Frontal cortex (tissue), 4 donors: Measurements from ENCODE around the gene CACNA2D3. TPM values are rescaled to one million over a fixed set of nuclear protein-coding genes. Genes with fewer than 3 reads are reported as not detected.
A peak's percentile ranks its signal among the peaks of the same experiment; 100 is the strongest.
"Not testable (repeated sequence)": the region's sequence is repeated elsewhere in the genome, so short reads cannot be mapped to it uniquely, and the experiment has no call there.

Source experiments
- DNase-seq, 2 donors: peaks; one replicate each; pipeline ENCODE4 v3.0.0; 2012; ENCODE audit warnings: low spot score in 2 of 2
- FAIRE-seq: peaks from 2 replicates; lab custom pipeline; 2012; peaks lifted over from hg19 to GRCh38; lab: Jason Lieb, UNC
- total RNA-seq: library from RNA; depleted of rRNA; stranded (reverse); fragments of >200 nt; gene quantifications from one replicate; pipeline ENCODE4 v1.2.3, GENCODE V29; 2014
- donor health status: control.
- donor health status: control.
- donor health status: control.

CACNA2D3 gene
- total RNA-seq, 1 donor from 2014 or later, result 30.6 TPM

DNA sequence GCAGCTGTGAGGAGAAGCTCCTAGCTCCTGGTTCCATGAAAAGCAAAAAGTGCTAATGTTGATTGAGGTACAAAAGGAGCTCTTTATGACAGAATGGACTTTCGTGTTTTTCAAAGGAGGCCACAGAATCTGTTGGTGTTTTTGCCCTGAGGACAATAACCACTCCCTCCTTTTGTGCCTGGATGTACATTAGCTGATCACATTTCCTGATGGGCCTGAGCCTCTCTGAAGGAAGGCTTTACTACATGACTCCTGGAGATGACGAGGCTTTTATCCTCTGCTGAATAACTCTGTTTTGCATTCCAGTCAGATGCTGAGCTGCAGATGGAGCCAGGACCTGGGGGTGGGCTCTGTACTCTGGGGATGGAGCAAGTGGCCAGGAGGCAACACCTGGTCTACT lies 301.9 kb downstream of the CACNA2D3 start:
- FAIRE-seq (no peak), DNase-seq (no peak)

DNA sequence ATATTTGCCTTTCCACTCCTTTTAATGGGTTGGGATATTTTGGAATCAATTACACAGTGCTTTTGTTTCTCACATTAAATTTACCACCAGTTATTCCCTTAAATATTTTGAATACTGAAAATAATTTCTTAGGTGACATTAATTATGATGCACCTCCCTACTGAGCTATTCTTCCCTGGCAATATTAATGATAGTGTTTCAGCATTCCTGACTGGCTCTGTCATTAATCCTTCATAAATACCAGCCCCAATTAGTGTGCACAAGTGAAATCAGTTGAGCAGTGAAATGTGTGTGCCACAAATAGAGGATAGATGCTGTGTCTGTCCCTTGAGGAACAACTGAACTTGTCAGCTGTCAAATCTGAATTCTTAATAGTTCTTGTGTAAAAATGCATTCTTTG lies 304.0 kb downstream of the CACNA2D3 start:
- DNase-seq (no peak), FAIRE-seq (no peak)

DNA sequence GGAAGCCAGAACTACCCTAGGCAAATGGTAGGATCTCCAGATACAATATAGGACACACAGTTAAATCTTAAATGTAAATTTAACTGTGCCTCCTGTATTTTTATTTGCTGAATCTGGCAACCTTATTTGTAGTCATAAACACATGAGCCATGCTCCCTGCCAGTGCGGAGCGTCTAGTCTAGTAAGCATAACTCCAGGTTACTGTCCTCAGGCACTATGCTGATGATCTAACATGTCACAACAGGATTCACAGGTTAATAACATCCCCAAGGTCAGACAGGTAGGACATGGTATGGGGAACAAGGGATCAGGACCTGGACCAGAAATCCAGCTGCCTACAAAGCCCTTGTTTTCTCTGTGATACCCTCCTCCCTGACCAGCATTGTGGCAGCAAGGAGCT lies 305.1 kb downstream of the CACNA2D3 start:
- FAIRE-seq, result no peak
- DNase-seq, result no peak

DNA sequence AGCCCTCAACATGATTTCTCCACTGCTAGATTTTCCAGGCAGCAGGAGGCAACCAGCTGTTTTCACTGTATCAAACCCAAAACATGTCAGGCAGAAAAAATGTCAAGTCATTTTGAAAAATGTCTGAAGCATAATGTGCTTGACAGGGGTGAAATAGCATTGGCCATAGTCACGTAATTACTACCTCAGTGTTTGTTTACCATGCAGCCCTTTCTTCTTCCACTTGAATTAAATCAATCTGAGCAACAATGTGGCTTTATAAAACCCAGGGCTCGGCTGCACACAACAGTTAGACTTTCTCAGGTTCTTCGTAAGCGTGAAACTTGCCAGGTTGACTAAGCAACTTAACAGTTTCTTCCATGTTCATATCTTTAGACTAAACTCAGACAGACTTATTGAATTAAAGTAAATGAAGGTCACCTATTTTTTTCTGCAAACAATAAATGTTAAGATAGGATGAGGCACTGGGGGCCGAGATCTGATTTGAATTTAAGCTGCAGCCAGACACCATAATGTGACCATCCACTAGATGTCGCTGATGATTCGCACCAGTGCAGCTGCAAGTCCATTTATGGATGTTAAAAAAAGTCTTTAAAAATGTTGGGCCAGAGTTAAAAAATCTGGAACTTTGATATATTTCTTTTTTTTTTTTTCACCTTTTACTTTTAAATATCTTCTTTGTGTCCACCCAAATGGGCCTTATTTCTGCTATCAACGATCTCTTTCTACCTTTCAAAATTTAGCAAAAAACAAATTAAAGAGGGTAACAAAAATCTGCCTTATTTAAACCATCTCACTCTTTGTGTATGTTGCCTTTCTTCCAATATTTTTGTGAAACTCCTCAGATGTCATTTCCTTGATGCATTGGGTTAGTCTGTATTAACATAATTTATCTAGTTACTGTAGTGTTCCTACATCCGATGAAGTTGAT lies 305.9 kb downstream of the CACNA2D3 start:
- DNase-seq, result peak; percentile 6 to 28
- FAIRE-seq, result peak; percentile 75

DNA sequence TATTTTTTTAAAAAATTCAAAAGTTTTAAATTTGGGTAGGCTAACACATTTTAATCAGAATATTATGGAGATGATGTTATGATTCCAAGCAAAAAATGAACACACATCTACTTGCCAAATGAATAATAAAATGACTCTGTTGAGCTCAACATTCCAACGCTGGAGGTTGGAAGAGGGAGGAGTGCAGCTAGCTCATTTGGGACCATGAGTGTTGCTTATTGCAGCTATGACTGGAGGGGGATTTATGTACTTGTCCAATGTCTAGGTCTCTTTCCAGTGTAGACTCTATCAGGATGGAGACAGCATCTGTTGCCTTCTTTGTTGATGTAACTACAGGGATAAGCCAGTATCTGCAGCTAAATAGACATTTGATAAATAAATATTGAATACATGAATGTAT lies 310.6 kb downstream of the CACNA2D3 start:
- no peak for FAIRE-seq
- DNase-seq, result no peak

DNA sequence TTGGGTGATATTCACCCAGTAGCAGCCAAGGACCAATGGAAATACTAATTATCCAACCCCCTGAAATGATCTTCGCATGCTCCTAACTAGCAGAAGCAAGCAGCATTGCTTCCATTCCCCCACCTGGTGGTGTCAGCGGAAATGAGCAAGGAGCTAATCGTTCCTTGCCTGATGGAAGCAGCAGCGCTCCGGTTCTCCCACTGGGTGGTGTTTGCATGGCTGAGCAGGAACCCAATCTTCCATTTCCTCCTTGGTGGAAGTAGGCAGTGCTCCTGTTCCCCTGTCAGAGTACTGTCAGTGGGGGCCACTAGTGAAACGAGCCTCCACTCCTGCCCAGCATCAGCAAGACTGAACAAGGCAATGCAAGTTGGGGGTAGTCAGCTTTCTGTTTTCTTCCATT lies 311.5 kb downstream of the CACNA2D3 start:
- DNase-seq (no peak), FAIRE-seq (no peak)

DNA sequence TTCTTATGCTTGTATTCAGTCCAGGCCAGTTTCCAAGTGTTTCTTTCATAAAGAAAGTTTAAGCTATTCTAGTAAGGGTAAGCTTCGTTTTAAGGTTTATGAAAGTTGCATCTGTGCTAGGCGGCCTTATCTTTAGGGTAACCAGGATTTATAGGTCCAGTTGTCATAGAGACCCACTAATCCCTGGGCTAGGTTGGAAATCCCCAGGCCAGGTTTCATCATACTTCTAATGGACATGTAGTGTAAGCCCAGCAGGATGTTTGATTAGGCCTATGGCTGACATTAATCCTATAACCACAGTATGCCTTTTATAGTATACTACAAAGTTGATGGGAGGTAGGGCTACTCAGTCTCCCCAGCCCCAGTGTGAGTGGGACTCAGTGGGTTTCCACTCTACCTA lies 312.4 kb downstream of the CACNA2D3 start:
- no peak for FAIRE-seq
- no peak for DNase-seq

DNA sequence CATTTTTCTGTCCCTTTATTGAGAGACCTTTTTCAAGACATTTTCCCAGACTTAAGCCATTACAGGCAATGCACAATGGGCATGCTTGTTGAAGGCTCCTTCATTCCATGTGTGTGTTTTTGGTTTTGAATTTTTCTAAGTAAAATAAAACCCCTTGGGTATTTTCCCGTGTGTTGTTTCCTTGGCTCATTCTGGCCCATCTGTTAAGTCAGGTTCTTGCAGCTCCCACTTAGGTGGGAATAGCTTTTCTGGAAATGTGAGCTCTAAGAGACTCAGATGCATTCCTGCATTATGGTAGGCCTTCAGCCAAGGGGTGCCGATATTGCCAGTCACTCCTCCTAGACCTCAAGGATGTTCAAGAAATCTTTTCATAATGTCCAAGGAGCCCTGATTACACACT lies 314.9 kb downstream of the CACNA2D3 start:
- FAIRE-seq (no peak), DNase-seq (no peak)

DNA sequence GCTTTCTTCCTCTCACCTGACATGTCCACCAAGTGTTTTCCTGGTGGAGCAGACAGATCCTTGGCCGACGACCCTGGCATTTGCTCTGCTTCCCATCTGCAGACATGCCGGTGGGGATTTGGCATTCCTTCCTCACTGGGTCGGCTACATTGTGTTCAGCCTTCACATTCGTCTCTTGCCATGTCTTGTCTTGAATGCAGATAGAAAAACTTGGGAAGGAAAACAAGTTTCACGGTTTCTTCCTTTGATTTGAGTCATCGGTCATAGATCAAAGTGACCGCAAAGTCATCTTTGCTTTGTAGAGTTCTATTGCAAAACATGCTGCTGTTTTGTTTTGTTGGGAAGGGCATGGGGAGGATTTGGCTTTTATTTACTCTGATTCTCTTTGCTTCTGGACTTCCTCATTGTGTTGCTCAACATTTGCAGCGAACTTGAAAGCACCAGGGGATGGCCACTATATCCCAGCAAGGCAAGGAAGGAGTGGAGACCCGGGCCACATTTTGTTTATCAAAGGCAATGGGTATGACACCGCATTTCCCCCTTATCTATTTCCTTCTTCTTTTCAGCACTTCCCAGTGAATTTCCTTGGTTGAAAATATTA lies 321.3 kb downstream of the CACNA2D3 start:
- DNase-seq, result no peak
- no peak for FAIRE-seq

DNA sequence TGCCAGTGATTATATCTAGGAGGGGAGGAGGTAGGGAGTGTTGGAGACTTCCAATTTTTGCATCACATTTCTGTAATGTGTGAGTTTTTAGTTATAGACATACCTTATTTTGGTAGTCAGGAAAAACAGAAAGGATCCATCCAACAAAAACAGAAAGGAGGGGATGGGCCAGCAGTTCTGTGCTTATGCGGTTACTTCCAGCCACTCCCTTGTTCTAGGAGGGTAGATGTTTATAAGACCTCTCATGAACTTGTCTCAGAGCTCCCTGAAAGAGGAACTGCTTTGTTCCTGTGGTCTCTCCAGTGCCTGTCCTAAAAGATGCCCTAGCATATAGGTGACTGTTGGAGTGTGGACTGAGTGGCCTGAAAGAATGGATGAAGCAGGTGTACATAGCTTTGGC lies 323.3 kb downstream of the CACNA2D3 start:
- FAIRE-seq, result no peak
- no peak for DNase-seq

DNA sequence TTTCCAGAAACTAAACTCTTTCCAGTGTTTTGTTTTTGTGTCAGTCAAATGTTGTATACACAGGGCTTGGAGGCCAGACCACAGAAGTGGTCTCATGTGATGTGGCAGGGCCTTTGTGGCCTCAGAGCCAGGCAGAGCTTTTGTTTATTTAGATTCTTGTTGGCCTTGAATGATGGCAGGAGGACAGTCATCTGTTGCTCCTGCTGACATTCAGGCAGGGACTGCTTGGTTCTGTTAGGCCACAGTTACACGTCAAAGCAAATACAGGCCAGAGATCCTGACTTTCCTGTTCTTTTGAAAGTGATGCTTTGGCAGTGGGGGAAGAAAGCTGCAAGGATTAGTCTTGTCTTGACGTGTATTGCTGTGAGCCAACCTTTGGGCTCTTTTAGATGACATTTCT lies 325.1 kb downstream of the CACNA2D3 start:
- FAIRE-seq, result no peak
- DNase-seq, result no peak

DNA sequence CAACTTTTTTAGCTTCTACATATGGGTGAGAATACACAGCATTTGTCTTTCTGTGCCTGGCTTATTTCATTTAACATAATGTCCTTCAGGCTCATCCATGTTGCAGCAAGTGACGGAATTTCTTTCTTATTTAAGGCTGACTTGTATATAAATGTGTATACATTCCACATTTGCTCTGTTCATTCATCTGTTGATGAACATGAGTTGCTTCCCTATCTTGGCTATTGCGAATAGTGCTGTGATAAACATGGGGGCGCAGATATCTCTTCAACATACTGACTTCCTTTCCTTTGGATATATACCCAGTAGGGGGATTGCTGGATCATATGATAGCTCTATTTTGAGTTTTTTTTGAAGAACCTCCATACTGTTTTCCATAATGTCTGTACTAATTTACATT lies 332.5 kb downstream of the CACNA2D3 start:
- DNase-seq, result no peak
- FAIRE-seq, result no peak

DNA sequence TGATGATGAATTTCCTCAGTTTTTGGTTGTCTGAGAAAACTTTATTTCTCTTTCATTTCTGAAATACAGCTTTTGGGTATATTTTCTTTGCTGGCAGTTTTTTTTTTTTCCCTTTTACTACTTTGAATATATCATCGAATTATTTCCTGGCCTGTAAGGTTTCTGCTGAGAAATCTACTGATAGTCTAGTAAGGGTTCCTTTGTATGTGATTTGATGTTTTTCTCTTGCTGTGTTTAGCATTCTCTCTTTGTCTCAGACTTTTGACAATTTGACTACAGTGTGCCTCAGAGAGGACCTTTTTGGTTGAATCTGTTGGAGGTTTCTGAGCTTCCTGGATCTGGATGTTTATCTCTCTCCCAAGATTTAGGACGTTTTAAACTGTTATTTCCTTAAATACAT lies 336.0 kb downstream of the CACNA2D3 start:
- DNase-seq (no peak), FAIRE-seq (no peak)

DNA sequence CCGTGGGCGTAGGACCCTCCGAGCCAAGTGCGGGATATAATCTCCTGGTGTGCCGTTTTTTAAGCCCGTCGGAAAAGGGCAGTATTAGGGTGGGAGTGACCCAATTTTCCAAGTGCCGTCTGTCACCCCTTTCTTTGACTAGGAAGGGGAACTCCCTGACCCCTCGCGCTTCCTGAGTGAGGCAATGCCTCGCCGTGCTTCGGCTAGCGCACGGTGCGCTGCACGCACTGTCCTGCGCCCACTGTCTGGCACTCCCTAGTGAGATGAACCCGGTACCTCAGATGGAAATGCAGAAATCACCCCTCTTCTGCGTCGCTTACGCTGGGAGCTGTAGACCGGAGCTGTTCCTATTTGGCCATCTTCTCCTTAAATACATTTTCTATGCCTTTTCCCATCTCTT lies 342.2 kb downstream of the CACNA2D3 start:
- not testable (repeated sequence) for FAIRE-seq, DNase-seq

DNA sequence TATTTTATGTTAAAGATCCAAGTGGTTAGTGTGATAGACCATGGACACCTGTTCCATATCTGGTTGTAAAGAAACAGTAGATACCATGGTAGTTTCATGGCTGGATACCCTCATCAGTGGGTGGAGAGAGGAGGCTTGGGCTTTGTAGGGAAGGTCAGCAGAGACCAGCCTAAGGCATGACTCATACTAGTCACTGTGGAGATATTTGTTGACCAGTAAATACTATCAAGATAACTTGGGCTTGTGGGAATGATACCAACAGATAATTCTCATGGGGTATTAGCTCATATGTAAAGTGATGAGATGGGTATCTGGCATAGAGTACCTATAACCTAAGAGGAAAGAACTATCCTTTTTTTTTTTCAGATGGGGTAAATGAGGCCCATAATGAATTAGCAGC lies 354.5 kb downstream of the CACNA2D3 start:
- no peak for FAIRE-seq
- DNase-seq, result no peak

DNA sequence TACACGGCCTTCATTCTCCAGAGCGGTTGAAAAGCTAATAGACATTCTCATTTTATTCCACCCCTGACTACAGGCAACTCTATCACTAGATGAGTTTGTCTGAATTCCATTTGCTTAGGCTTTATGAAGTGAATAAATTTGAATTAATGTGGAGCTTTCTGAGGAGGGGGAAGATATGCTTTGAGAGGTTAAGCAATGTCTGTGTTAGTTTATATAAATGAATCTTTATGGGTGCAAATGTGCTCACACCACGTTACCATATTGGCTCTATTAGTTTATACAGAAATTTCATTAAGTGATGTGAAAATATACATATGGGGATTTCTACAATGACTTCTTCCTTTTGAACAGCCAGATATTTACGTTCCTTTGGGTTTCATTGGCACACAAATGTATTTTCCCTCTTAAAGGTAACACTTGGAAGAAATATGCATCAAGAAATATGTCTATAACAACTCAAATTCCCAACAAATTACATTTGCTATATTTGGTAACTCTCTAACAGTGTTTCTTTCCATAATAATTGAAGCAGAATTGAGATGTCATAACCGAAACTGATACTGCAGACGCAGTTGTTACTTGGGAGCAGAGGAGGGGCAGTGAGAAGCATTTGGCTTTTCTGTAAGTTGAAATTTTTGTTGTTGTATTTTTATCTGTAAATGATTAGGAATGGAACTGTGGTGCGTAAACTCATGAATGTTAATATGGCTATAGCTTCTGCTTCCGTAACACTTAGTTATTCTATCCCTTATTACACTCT lies 359.4 kb downstream of the CACNA2D3 start:
- FAIRE-seq (no peak), DNase-seq (no peak)

DNA sequence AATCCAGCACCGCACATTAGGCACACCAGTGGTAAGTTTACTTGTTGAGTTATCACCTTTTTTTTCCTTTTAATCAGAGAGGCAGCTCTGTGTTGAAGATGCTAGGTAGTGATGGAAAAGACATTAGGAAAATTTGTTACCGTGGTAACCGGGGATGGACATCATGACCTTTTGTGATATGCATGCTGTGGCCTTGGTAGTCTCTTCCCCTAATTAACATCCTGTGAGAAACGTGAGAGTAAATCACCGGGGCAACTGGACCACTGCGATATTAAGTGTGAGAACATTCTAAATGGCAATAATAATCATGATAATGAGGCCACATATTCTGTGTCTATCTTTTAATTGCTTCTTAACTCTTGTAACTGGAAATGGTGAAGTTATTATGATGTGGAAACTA lies 362.0 kb downstream of the CACNA2D3 start:
- FAIRE-seq (no peak), DNase-seq (no peak)

DNA sequence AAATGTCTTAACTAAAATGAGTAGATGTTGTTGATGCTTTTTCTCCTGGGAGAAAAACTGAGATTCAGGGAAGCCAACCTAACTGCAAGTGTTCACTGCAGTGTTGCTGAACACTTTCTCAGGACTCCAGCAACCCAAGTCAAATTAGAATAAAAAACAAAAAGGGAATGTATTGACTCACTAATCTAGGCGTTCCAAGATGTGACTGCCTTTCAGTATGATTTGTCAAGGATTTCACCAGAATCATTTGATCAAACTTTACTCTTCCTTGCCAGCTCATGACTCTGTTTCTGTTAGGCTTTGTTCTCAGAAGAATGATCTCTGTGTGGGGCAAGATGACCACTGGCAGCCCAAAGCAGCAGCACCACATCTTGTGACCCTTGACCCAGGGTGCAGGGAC lies 364.0 kb downstream of the CACNA2D3 start:
- FAIRE-seq (no peak), DNase-seq (no peak)

DNA sequence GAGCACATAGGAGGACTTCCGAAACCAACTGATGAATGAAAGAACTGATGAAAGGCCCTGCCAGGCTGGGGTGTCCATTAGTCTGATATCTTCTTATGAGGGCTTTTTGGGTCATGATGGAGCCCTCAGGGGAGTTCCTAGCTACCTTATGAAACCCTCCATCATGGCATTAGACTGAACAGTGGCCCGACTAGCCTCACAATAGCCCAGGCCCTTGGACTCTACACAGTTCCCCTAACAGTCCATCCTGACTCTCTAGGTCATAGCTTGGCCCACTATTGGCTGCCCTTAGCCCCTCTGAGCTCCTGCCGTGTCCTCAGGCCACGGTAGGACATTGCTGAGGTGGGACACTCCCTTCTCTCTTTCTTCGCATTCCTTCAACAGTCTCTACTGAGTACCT lies 365.9 kb downstream of the CACNA2D3 start:
- FAIRE-seq, result no peak
- DNase-seq, result no peak

DNA sequence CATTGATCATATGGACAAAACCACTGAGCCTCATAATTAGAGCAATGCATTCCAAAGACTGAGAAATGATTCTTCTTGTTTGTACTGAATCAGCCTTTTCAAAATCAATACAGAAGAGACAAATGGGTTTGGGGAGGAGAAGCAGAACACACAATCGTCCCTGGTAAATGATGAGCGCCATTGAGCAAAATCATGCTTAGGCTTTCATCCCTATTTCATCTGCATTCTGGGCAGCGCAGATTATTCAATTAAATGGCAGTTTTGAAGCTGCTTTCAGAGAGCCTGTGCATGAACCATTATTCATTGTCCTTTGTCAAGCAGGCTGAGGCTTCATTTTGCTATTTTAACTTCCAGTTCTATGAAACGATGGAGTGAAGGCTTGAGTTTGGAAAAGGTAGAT lies 371.9 kb downstream of the CACNA2D3 start:
- FAIRE-seq (no peak), DNase-seq (no peak)

DNA sequence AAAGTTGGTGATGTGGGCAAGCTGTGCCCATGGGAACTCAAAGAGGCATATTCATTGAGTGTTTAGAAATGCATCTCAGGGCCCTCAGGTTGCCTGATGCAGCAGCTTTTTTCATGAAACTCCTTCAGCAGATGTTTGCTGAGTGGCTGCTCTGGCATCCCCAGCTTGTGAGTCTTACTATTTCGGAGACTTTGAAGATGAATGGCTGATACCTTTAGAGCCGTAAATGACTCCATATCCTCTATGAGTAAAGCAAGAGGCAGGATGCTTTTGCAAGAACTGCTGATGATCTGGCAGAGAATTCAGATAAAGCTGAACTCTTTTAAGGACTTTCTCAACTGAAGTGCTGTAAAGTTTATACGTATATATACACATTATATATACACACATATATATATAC lies 384.3 kb downstream of the CACNA2D3 start:
- FAIRE-seq (no peak), DNase-seq (no peak)
